Spleen (tissue), 11 donors: ENCODE results near the gene TSPAN1. TPM values are rescaled to one million over a fixed set of nuclear protein-coding genes. Genes with fewer than 3 reads are reported as not detected.
"Not testable (repeated sequence)": the region's sequence is repeated elsewhere in the genome, so short reads cannot be mapped to it uniquely, and the experiment has no call there.

ENCODE experiments used
- DNase-seq: peaks from one replicate; pipeline ENCODE4 v3.0.0-alpha.2; 2020
- H3K27ac ChIP-seq, 8 donors: fragments of 200-600 bp; sonication (generic) in 7 of 8; 1 replicate in 4 of 8; 2 replicates in 4 of 8; pipeline versions ENCODE4 v1.5.0 to v1.8.0; 2016 to 2021; ENCODE audit warnings: inconsistent platforms in 4 of 8, mild to moderate bottlenecking in 4 of 8, moderate library complexity in 1 of 8
- H3K27me3 ChIP-seq, 7 donors: fragments of 200-600 bp; sonication (generic) in 6 of 7; replicated peaks in 1 of 7; 1 replicate in 4 of 7; 2 replicates in 3 of 7; pipeline versions ENCODE4 v1.5.0 to v1.8.0; 2016 to 2021; ENCODE audit warnings: inconsistent platforms in 3 of 7, mild to moderate bottlenecking in 1 of 7
- H3K36me3 ChIP-seq, 6 donors: fragments of 200-600 bp; sonication (generic) in 5 of 6; 1 replicate in 4 of 6; 2 replicates in 2 of 6; pipeline versions ENCODE4 v1.5.0 to v1.8.0; 2016 to 2021; ENCODE audit warnings: inconsistent platforms in 2 of 6
- H3K4me1 ChIP-seq, 6 donors: fragments of 200-600 bp; sonication (generic) in 5 of 6; 1 replicate in 3 of 6; 2 replicates in 3 of 6; pipeline versions ENCODE4 v1.5.0 to v1.8.0; 2016 to 2021; ENCODE audit warnings: inconsistent platforms in 3 of 6
- H3K4me3 ChIP-seq, 8 donors: fragments of 200-600 bp; sonication (generic) in 7 of 8; 1 replicate in 4 of 8; 2 replicates in 4 of 8; pipeline versions ENCODE4 v1.5.0 to v1.8.0; 2016 to 2021; ENCODE audit warnings: inconsistent platforms in 4 of 8, mild to moderate bottlenecking in 4 of 8, moderate library complexity in 2 of 8
- H3K9me3 ChIP-seq, 8 donors: fragments of 200-600 bp; sonication (generic) in 7 of 8; 1 replicate in 4 of 8; 2 replicates in 4 of 8; pipeline versions ENCODE4 v1.5.0 to v1.8.0; 2016 to 2021; ENCODE audit warnings: inconsistent platforms in 4 of 8
- POLR2A ChIP-seq, 3 donors: fragments of 450-650 bp; IDR thresholded peaks; one replicate each; pipeline ENCODE4 v1.5.1; 2017; ENCODE audit warnings: antibody characterized with exemption in 3 of 3, mild to moderate bottlenecking in 1 of 3
- POLR2AphosphoS5 ChIP-seq, 3 donors: sonication (generic); formaldehyde crosslinking; IDR thresholded peaks; one replicate each; pipeline ENCODE4 v1.5.1; 2017; ENCODE audit warnings: antibody characterized with exemption in 3 of 3
- WGBS, 5 donors: extraction: QIAGEN DNeasy Blood & Tissue Kit in 3 of 5; methylation state at CpG; one replicate each; pipeline versions ENCODE4 v1.1.5 to v1.1.7; 2013 to 2018; 5-methylcytosine and 5-hydroxymethylcytosine counted together
- intact Hi-C: fragments of 100-400 bp; cut with DNase I; formaldehyde crosslinking; loops from one replicate; pipeline ENCODE4 v1.15.0; 2023; ENCODE audit warnings: low total_unique reads
- polyA plus RNA-seq, 3 donors: library from polyadenylated mRNA; stranded (reverse); fragments of 200-250 nt; gene quantifications; one replicate each; pipeline ENCODE4 v1.2.1, GENCODE V29; 2013
- small RNA-seq, 4 donors: library from RNA; depleted of rRNA; stranded (forward); fragments of <200 nt; gene quantifications; one replicate each; pipeline ENCODE3, GENCODE V24; 2016
- total RNA-seq, 7 donors: library from RNA; depleted of rRNA in 3 of 7; stranded (reverse); fragments of >200 nt in 3 of 7; fragmentation: NEBNext Ultra II Directional in 4 of 7; extraction: Animal tissue kit (Norgen Biotek cat#: 25700) in 4 of 7; gene quantifications; one replicate each; pipeline versions ENCODE4 v1.1.0 to v1.2.1, GENCODE V29; 2016 to 2021
- donor health status: healthy with polysubstance abuse.
- donor health status: DM: no; HTN: no; CAD: no; lungs with moderate emphysema.
- donor health status: DM: no; HTN: no; CAD: no.
- donor health status: Bipolar disorder and iron deficiency.
- donor health status: healthy.
- donor health status: DM: no; HTN: no; CAD: no.
- donor health status: DM: yes; HTN: yes; CAD: no.

TSPAN1 gene
- total and polyA plus RNA-seq, 10 donors: 0.85 to 3.2 (median 1.5) TPM; not detected in 2

- Histone ChIP-seq H3K27me3 (no peaks in the 10 kb centered on the region), H3K27ac (no peak overlapping the region), H3K9me3 (no peaks in the 10 kb centered on the region), H3K4me3 (no peak overlapping the region), H3K4me1 (peaks cover 0 to 14% (median 7%) of the 10 kb centered on the region in 6 donors), H3K36me3 (no peaks in the 10 kb centered on the region)
- no peak for TF ChIP-seq POLR2A (IDR thresholded peaks at IDR 0.05)
- TF ChIP-seq POLR2AphosphoS5 (IDR thresholded peaks at IDR 0.05): no peak
- no peak for DNase-seq
- intact Hi-C loops: loop anchor here (5.0 kb wide), 1 partner anchor 188 kb away; no protein-coding TSS in a partner anchor
- 82 to 95% (median 93%) methylated on average over 4 of the region's 4 CpGs for WGBS, 5 donors
Observed at GRCh38 chr1:46224966-46225365, 50.1 kb downstream of the TSPAN1 start.

GRCh38 chr1:46231231-46231630, 56.3 kb downstream of the TSPAN1 start:
- H3K4me3 ChIP-seq, H3K9me3 ChIP-seq, H3K36me3 ChIP-seq, H3K27ac ChIP-seq, H3K27me3 ChIP-seq, DNase-seq, H3K4me1 ChIP-seq, intact Hi-C loops: not testable (repeated sequence)
- 92 to 99% (median 95%) methylated on average over 3 of the region's 3 CpGs for WGBS, 5 donors

Small RNA genes within 50 kb of the gene (small RNA-seq; reads per million reads assigned to genes)
- gene AL672043.1: 0 reads per million in 4 donors

Other genes with a start within 250 kb of the TSPAN1 start
- gene PIK3R3, start 42.5 kb upstream of the TSPAN1 start, total RNA-seq: 10 to 100 TPM; 22.2 to 45.9 (median 29.1) TPM
- 1 to 10 TPM; 3.1 to 8.2 (median 7.2) TPM for gene PIK3R3, start 42.5 kb upstream of the TSPAN1 start, polyA plus RNA-seq
- not detected for gene P3R3URF, start 1.4 kb downstream of the TSPAN1 start, total RNA-seq
- gene P3R3URF, start 1.4 kb downstream of the TSPAN1 start, polyA plus RNA-seq: not detected
- 10 to 100 TPM; 29.8 to 59.5 (median 32.8) TPM for gene POMGNT1, start 23.3 kb downstream of the TSPAN1 start, total RNA-seq
- gene POMGNT1, start 23.3 kb downstream of the TSPAN1 start, polyA plus RNA-seq: 10 to 100 TPM; 21.6 to 38.0 (median 31.3) TPM
- 10 to 100 TPM in 1 of 7 donors, 1 to 10 TPM in 6; 3.4 to 13.4 (median 3.7) TPM for gene LURAP1, start 28.2 kb downstream of the TSPAN1 start, total RNA-seq
- gene LURAP1, start 28.2 kb downstream of the TSPAN1 start, polyA plus RNA-seq: 1 to 10 TPM in 1 of 3 donors, under 1 TPM in 2; 0.73 to 2.0 (median 0.87) TPM
- gene RAD54L, start 72.7 kb downstream of the TSPAN1 start, total RNA-seq: 1 to 10 TPM; 2.4 to 9.2 (median 2.9) TPM
- gene RAD54L, start 72.7 kb downstream of the TSPAN1 start, polyA plus RNA-seq: 1 to 10 TPM; 2.9 to 4.1 (median 2.9) TPM
- gene LRRC41, start 128.5 kb downstream of the TSPAN1 start, total RNA-seq: 10 to 100 TPM; 38.2 to 57.2 (median 47.6) TPM
- 10 to 100 TPM; 13.3 to 24.3 (median 16.5) TPM for gene LRRC41, start 128.5 kb downstream of the TSPAN1 start, polyA plus RNA-seq
- 100 to 1,000 TPM; 106 to 386 (median 149) TPM for gene UQCRH, start 128.6 kb downstream of the TSPAN1 start, total RNA-seq
- gene UQCRH, start 128.6 kb downstream of the TSPAN1 start, polyA plus RNA-seq: 100 to 1,000 TPM; 421 to 545 (median 474) TPM
- gene NSUN4, start 165.7 kb downstream of the TSPAN1 start, total RNA-seq: 10 to 100 TPM; 24.8 to 35.2 (median 28.0) TPM
- 10 to 100 TPM in 1 of 3 donors, 1 to 10 TPM in 2; 7.2 to 14.6 (median 7.6) TPM for gene NSUN4, start 165.7 kb downstream of the TSPAN1 start, polyA plus RNA-seq
- gene FAAH, start 219.2 kb downstream of the TSPAN1 start, total RNA-seq: 10 to 100 TPM in 1 of 7 donors, 1 to 10 TPM in 6; 5.2 to 15.3 (median 7.3) TPM
- gene FAAH, start 219.2 kb downstream of the TSPAN1 start, polyA plus RNA-seq: 10 to 100 TPM in 1 of 3 donors, 1 to 10 TPM in 2; 5.3 to 10.5 (median 9.6) TPM